ENCODE results near the gene TRAPPC10. TPM values are rescaled to one million over a fixed set of nuclear protein-coding genes. Genes with fewer than 3 reads are reported as not detected.

Gene TRAPPC10
- total and polyA plus RNA-seq, 8 donors: 7.2 to 19.1 (median 11.5) TPM

GRCh38 chr21:44057055-44057454 lies 44.9 kb downstream of the TRAPPC10 start:
- Histone ChIP-seq H3K36me3 (peaks cover 0 to 16% (median 0%) of the 10 kb centered on the region in 3 donors), H3K4me3 (no peak overlapping the region), H3K9me3 (no peaks in the 10 kb centered on the region), H3K4me1 (no peaks in the 10 kb centered on the region), H3K27me3 (no peaks in the 10 kb centered on the region), H3K27ac (no peak overlapping the region)
- ATAC-seq (no peak), FAIRE-seq (no peak), DNase-seq (no peak)
- TF ChIP-seq, protein P1, sequence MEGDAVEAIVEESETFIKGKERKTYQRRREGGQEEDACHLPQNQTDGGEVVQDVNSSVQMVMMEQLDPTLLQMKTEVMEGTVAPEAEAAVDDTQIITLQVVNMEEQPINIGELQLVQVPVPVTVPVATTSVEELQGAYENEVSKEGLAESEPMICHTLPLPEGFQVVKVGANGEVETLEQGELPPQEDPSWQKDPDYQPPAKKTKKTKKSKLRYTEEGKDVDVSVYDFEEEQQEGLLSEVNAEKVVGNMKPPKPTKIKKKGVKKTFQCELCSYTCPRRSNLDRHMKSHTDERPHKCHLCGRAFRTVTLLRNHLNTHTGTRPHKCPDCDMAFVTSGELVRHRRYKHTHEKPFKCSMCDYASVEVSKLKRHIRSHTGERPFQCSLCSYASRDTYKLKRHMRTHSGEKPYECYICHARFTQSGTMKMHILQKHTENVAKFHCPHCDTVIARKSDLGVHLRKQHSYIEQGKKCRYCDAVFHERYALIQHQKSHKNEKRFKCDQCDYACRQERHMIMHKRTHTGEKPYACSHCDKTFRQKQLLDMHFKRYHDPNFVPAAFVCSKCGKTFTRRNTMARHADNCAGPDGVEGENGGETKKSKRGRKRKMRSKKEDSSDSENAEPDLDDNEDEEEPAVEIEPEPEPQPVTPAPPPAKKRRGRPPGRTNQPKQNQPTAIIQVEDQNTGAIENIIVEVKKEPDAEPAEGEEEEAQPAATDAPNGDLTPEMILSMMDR (IDR thresholded peaks at IDR 0.05): no peak
- WGBS, 2 donors: 92% methylated on average over 9 of the region's 9 CpGs
- intact Hi-C loops (cut with DNase I): no loop called here

DNA sequence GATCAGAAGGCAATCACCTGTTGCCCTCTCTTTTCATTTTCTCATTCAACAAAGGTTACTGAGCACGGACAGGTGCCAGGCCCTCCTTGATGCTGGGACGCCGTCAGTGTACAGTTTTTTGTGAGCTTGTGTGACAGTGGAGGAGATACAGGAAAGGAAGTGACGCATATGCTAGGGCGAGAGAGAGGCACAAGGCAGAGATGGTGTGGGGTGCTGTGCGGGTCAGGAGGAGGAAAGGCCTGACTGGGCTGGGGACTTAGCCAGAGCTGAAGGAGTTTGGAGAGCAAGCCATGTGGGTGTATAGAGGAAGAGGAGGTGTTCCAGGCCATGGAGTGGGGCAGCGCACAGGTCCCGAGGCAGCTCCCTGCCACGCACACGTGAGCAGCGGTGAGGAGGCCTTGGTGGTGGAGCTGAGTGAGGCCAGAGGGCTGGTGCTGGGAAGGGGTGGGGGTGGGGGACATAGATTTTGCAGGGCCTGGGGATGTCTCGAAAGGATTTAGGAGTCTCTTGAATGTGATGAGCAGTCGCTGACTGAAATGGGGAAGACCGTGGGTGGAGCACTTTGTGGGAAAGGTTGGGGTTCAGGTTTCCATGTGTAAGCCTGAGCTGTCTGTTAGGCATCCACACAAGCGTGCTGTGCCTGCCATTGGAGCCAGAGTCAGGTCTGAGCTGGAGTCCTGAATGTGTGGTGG lies 46.0 kb downstream of the TRAPPC10 start:
- intact Hi-C loops (cut with DNase I): no loop called here
- TF ChIP-seq, protein P1 (IDR thresholded peaks at IDR 0.05): no peak
- no peak overlapping the region for H3K27ac ChIP-seq
- FAIRE-seq: no peak
- no peak for ATAC-seq
- peaks cover 0 to 16% (median 0%) of the 10 kb centered on the region in 3 donors for H3K36me3 ChIP-seq
- 94 to 95% methylated on average over 15 of the region's 15 CpGs for WGBS, 2 donors
- no peak for DNase-seq
- no peaks in the 10 kb centered on the region for H3K4me1 ChIP-seq
- H3K27me3 ChIP-seq: no peaks in the 10 kb centered on the region
- H3K4me3 ChIP-seq: no peak overlapping the region
- no peaks in the 10 kb centered on the region for H3K9me3 ChIP-seq

DNA sequence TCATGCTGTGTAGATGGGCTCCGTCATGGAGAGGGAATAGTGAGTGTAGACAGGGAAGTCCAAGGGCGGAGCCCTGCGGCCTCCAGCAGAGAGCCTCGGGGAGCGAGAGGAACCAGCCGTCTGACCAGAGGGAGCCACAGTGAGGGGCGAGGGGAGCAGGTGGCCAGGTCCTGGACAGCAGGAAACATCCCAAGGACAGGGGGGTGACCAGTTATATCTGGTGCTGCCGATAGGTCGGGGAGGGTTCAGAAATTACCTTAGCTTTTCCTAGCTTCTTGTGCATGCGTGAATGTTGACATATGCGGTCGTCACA lies 46.5 kb downstream of the TRAPPC10 start:
- Histone ChIP-seq H3K27ac (no peak overlapping the region), H3K4me3 (no peak overlapping the region), H3K27me3 (no peaks in the 10 kb centered on the region), H3K4me1 (no peaks in the 10 kb centered on the region), H3K36me3 (peaks cover 0 to 17% (median 2%) of the 10 kb centered on the region in 3 donors), H3K9me3 (no peaks in the 10 kb centered on the region)
- WGBS, 2 donors: 92 to 95% methylated on average over 12 of the region's 12 CpGs
- DNase-seq (no peak), ATAC-seq (no peak), FAIRE-seq (no peak)
- TF ChIP-seq, protein P1 (IDR thresholded peaks at IDR 0.05): no peak
- intact Hi-C loops (cut with DNase I): no loop called here

DNA sequence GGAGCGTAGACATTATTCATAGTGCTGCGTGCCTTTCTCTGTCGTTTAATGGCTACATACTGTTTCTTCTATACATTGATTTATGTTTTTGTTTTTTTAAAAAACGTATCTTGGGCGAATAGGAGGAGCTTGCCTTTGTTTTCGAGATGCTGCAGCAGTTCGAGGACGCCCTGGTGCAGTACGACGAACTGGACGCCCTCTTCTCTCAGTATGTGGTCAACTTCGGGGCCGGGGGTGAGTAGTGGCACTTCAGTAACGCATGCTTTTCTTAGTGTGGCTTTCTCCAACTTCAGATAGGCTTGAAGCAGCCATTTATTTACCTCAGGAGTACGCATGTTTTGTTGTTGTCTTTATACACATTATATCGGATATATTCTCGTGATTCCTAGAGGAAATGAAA lies 46.9 kb downstream of the TRAPPC10 start:
- H3K27me3 ChIP-seq: no peaks in the 10 kb centered on the region
- TF ChIP-seq, protein P1 (IDR thresholded peaks at IDR 0.05): no peak
- H3K4me1 ChIP-seq: no peaks in the 10 kb centered on the region
- H3K4me3 ChIP-seq: no peak overlapping the region
- no peak for DNase-seq
- WGBS, 2 donors: 87 to 90% methylated on average over 17 of the region's 17 CpGs
- H3K9me3 ChIP-seq: no peaks in the 10 kb centered on the region
- ATAC-seq: no peak
- FAIRE-seq: no peak
- intact Hi-C loops (cut with DNase I): no loop called here
- H3K36me3 ChIP-seq: peaks cover 0 to 21% (median 5%) of the 10 kb centered on the region in 3 donors
- H3K27ac ChIP-seq: no peak overlapping the region

GRCh38 chr21:44059710-44060109 lies 47.6 kb downstream of the TRAPPC10 start:
- FAIRE-seq: no peak
- Histone ChIP-seq H3K27me3 (no peaks in the 10 kb centered on the region), H3K4me3 (no peak overlapping the region), H3K4me1 (no peaks in the 10 kb centered on the region), H3K36me3 (peaks cover 0 to 21% (median 5%) of the 10 kb centered on the region in 3 donors), H3K9me3 (no peaks in the 10 kb centered on the region), H3K27ac (no peak overlapping the region)
- WGBS, 2 donors: 88 to 96% methylated on average over 4 of the region's 4 CpGs
- TF ChIP-seq, protein P1 (IDR thresholded peaks at IDR 0.05): no peak
- ATAC-seq: no peak
- intact Hi-C loops (cut with DNase I): no loop called here
- DNase-seq: no peak

Data from pancreas (tissue), 10 donors.